Activated CD4-positive, alpha-beta T cell treated with anti-CD3 and anti-CD28 coated beads for 1 hour (primary cell): ENCODE measurements around the gene RAB27A.

Experiments
- DNase-seq: peaks from one replicate; pipeline ENCODE4 v3.0.0-alpha.2; 2020

The RAB27A gene

DNA sequence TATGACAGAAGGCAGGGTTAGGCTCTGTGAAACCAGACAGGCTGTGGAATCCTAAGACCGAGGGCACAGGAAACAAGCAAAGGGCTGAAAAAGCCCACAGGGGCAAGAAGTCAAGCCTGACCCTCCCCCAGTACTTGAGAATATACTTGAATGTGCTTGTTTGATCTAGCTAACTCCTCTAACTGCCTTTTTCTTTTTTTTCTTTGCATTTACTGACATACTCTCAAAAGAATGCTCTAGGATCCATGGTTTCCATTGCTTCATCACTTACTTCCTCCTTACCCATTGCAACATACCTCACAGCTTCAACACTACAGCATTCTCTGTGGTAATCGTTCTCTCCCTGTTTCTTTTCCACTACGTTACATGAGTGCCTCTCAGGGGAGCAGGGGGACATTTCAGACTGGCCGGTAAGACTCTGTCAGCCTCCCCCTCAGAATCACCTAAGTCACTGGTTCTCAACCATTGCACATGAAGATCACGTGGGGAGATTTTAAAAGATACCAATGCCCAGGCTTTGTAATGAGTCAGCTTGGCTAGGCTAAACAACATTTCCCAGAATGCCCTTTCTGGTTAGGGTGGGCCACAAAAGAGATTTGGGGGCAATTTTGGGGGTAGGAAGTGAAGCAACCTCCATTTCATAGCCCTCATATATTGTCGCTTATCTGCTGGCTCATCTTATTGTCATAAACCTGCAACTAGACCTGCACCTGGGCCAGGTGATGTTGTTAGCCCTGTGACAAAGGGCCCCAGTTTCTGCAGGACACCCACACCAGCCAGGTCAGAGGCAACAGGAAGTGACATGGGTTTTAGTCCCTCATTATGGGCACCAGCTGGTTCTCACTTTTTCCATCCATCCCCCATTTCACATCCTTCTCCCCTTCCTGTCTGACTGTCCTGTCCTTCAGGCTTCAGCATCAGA is 68.3 kb downstream of the RAB27A start:
- no peak for DNase-seq

DNA sequence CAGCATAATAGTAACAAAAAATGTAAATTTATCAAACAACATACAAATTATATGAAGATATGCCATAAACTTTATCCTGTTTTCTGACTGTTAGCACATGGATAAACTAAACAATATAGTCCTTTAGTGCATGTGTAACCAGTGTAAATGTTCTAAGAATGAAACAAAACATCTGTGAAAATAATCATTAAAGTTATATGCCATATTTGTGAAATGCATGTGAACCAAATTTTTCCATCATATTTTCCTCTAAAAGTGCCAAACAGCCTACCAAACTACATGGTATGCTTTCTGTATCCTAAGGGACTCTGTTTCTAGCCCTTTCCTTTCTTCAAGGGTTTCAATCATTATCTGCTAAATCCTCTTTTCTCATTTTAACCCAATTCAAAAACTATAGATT is 69.0 kb downstream of the RAB27A start:
- DNase-seq = no peak

DNA sequence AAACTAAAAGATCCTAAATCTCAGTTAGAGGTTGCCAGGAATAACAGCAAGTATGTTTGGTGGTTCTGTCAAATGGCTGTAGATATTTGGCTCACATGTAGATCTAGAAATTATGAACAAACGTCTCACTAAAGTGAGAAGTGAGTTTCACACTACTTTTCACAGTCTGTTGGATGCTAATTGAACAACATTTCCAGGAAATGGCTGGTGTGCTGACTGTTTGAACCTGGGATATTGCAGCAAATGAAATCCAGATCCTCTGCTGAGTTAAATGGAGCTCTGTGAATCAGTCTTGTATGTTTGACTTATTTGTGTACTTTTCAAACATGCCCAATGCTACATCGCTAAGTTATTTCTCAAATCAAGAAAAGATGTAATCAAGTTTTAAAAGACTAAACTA is 71.6 kb downstream of the RAB27A start:
- DNase-seq = no peak

DNA sequence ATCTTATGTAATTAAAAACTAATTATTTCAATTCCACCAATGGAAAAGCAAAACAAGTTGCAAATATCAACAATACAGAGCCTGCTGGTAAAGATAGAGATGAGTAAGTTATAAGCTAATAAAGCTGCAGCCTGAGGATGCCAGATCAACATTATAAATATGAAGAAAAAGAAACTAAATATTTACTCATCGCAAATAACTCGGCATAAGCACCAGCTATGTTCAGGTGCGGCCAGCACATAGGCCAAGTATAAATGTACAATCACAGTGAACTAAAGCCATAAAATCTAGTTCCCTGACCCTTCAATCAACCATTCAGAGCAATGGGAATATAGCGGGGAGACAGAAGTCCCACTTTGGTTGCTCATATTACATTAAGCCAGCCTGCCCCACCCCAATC is 85.1 kb downstream of the RAB27A start:
- no peak for DNase-seq

DNA sequence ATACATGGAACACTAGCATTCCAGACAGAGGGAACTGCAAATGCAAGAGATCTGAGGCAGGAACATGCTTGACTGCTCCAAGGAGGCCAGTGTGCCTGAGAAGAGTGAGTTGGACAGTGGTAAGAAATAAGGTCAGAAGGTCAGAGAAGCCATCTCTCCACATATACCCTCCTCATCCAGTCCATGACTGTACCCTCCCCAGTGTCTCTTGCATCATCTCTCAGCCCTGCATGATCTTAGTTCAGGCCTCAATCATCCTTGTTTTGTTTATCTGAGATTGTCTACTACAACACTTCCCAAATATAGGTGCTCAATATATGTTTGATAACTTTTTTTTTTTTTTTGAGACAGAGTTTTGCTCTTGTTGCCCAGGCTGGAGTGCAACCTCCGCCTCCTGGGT is 87.4 kb downstream of the RAB27A start:
- DNase-seq = no peak

DNA sequence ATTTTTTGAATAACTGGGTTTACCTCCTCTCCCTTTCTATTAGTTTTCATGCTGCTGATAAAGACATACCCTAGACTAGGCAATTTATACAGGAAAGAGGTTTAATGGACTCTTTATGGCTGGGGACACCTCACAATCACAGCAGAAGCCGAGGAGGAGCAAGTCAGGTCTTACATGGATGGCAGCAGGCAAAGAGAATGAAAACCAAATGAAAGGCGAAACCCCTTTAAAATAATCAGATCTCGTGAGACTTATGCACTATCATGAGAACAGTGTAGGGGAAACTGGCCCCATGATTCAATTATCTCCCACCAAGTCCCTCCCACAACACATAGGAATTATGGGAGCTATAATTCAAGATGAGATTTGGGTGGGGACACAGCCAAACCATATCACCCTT is 90.9 kb downstream of the RAB27A start:
- DNase-seq = no peak

DNA sequence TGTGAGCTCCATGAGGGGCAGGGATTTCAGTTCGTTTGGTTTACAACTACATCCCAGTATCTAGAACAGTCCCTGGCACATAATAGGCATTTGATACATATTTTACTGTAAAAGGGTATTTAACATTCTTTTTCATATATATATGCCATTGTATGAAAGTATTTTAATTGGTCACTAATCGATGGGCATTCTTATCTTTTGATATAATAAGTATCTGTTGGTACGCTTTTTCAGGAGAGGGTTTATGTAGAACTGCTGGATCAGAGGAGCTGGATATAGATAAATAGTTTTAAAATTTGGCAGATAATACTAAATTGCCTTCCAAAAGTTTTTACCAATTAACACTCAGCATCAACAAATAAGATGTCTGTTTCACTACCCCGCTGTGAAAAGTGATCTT is 91.9 kb downstream of the RAB27A start:
- DNase-seq = no peak

DNA sequence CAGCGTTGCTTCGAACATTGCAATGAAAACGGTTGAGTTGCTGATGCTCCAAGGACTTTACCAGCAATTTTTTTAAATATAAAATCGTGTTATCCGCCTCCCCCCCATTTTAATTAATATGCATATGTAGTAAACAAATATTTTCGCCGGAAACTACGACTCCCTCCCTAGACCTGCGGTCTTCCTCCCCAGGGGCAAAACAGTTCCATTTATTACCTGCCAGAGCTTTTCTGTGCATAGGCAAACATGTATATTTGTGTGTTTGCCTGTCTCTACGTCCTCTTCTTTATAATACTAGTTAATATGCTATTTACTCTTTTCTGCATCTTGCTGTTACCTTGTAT is 92.3 kb downstream of the RAB27A start:
- DNase-seq = no peak

DNA sequence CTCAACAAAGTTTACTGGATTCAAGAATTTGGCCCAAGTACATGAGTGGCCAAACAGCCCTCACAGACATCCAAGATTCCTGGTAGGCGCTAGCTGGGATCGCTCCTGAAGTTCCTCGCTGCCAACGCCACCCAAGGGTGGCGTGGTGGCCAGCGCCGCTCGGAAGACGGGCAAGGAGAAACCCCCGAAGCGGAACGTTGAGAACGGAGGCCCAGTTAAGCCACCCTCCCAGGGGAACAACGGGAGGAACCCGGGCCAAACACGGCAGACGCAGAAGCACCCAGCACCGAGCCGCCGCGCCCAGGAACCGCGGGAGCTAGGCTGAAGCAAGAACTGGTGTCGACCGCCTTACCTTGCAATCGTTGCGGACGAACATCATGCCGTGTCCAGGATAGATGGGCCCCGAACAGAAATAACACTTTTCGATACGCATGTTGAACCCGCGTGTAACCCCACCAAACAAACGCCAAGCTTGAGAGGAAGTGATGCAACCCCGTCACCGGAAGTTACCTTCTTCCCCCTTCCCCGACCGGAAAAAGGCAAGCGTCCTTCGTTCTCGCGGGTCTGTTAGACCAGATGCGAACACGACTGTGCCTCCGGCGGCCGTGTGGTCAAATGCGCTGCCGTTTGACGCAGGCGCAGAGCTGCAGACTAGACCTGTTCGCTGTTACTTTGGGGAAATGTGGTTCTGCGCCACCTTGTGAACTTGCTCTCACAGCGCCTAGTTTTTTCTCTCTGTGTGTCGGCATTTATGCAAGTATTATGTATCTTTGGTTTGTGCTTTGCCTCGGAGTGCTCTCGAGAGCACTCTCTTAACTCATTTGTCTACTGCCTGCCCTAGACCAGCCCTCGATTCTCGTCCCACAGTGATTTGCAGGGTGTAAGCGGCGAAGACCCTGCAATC is 92.9 kb downstream of the RAB27A start, which contains the start of gene RSL24D1:
Gene RSL24D1, minus strand, starts transcription at position 484 of the 904 bp plus-strand sequence. Its CDS starts 51 bp downstream, at position 433.
- peak; percentile 95 for DNase-seq

DNA sequence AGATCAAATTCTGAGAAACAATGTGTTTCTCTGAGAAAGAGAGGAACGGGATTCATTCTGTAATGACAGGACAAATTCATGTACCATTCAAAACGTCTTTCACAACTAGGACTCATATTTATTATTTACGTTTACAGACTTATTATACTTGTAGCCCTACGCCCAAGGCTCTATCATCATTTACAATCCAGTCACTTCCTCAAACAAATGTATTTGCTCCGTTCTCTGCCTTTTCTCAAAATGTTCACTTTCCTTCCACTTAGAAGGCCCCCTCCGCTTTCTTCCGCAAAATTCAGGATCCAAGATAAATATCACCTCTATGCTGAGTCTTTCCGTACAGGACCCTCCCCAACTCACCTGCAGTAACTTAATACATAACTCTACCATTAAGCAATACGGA is 93.6 kb downstream of the RAB27A start:
- DNase-seq = no peak

DNA sequence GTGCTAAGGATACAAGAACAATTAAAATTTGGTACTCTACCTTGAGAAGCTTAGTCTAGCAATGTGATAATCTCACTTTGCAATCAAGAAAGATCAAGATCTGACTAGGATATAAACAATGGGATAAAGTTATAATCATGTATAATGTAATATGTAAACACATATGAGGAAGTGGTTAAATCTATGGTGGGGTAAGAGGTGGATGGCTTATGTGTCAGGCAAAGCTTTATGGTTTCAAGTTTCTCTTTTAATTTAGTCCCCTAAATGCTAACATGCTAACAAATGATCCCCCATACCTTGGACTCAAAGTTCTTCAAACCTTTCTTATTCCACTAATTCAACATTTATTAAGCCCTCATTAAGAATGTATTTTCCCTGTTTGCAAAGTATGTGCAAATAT is 95.4 kb downstream of the RAB27A start:
- DNase-seq = no peak

DNA sequence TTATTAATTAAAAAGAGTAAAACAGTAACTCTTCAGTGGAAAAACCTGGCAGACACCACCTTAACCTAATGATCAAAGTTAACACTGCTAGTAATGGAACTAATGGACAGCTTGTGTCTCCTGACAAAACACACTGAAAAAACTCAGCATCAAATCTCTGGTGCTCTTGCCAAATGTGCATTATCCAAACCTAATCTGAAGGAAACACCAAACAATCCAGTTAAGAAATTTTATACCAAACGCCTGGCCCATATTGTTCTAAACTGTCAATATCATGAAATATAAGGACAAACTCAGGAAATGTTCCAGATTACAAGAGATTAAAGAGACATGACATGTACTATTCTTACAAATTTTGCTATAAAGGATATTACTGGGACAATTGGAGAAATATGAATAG is 103.3 kb downstream of the RAB27A start:
- DNase-seq = no peak

DNA sequence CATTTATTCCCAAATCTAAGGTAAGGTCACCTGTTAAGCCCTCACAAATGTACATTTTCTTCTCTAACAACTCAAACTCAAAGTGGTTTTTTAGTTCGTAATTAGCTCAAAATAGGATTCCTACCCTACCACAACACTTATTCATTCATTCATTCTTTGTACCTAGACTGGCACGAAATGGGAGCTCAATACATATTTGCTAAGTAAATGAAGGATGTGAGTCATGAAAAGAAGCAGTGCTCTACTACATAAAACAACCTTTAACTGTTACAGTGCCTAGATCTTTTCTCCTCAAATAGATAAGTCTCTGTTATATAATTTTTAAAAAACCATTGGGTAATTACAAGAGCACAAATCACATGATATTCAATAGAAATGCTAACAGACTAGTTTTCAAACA is 105.9 kb downstream of the RAB27A start:
- no peak for DNase-seq

DNA sequence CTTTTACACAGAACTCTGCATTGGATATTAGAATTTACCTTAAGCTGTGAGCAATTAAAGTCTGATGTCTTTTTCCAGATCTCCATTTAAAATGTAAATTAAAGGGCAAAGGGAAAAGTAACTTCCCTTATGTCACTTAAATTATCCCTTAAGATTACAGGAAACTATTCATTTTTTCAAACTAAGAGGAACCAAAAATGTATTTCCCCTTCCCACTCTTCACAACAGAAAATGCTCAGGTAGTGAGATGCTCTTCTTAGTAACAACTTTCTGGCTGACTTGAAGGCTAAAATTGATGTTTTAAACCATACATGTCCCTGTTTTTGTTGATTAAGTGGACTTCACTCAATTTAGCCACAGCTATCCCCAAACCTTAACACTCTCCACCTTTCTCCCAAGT is 110.5 kb downstream of the RAB27A start:
- DNase-seq = no peak

DNA sequence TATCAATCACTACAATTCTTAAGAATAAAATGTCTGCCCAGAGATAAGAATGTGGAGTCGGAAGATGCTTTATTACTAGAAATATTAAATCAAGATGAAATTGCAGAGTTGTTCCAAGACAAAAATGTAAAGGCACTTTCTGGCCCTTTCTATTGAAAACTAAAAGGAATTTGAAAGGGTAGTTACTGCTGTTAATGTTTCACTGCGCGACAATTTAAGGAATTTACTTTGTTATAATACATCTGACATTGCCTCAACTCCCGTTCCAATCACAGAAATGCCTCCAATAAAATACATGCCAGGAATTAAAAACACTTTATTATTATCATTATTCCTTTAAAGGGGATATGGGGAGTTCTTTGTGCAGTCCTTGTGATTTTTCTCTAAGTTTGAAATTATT is 119.3 kb downstream of the RAB27A start:
- DNase-seq = no peak

DNA sequence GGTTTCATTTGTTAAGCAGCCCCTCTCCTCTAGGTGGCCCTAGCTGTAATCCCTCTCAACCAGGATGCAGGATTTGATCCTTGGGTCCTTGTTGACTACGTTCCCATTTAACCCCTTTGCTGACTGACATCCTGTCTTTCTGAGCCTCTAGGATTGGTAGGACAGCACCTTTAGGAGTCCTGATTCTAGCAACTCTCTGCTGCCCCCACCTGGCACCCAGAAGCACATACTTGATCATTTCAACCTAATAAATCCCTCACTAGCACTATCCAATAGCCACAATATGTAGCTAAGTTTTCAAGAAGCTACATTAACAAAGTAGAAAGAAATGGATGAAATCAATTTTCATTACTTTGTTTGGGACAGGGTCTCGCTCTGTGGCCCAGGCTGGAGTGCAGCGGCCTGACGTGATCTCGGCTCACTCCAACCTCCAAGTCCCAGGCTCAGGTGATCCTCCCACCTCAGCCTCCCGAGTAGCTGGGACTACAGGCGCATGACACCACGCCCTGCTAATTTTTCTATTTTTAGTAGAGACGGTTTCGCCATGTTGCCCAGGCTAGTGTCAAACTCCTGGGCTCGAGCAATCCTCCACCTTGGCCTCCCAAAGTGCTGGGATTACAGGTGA is 121.2 kb downstream of the RAB27A start:
- peak; percentile 12 for DNase-seq

DNA sequence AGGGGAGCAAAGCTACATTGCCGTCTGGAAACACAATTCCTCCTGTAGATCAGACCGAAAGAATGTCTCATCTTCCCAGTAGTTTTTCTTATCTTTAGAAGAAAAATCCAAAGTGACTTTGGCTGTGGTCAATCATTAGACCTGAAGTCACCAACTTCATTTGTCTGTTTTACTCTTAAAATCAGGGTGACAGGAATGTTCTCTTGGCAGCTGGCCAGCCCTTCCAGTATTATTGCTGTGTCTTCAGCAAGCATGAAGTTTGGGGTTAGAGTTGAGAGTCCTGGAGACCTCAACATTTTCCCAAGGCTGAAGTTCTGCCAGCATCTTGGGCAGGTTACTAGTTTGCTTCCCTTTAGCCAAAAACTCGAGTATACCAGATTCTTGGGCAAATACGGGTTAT is 125.3 kb downstream of the RAB27A start:
- DNase-seq = no peak
